Thoracic aorta (tissue), 2 donors: ENCODE measurements around the gene PRPSAP1. TPM values are rescaled to one million over a fixed set of nuclear protein-coding genes. Genes with fewer than 3 reads are reported as not detected.
"Not testable (repeated sequence)": the region's sequence is repeated elsewhere in the genome, so short reads cannot be mapped to it uniquely, and the experiment has no call there.

ENCODE experiments used
- ATAC-seq: fragments of 150-250 bp; one replicate; pipeline ENCODE4 v1.8.0; 2017; ENCODE audit warnings: low read depth; ENCODE audit not compliant: insufficient number of reproducible peaks, low FRiP score
- DNase-seq: peaks from one replicate; pipeline ENCODE4 v3.0.0-alpha.2; 2020; ENCODE audit warnings: low spot score
- H3K27ac ChIP-seq, 2 donors: fragments of 200-600 bp; sonication (generic); 1 replicate in 1 of 2; 2 replicates in 1 of 2; pipeline ENCODE4 v1.5.1; 2016; ENCODE audit warnings: mild to moderate bottlenecking in 2 of 2, moderate library complexity in 2 of 2
- H3K27me3 ChIP-seq: fragments of 200-600 bp; sonication (generic); replicated peaks from 2 replicates; pipeline ENCODE4 v1.6.0; 2016; ENCODE audit warnings: mild to moderate bottlenecking; ENCODE audit not compliant: insufficient read depth
- H3K36me3 ChIP-seq: fragments of 200-600 bp; sonication (generic); one replicate; pipeline ENCODE4 v1.5.1; 2016
- H3K4me1 ChIP-seq, 2 donors: fragments of 200-600 bp; sonication (generic); 1 replicate in 1 of 2; 2 replicates in 1 of 2; pipeline versions ENCODE4 v1.5.1 to v1.6.0; 2016; ENCODE audit warnings: low read depth in 2 of 2, mild to moderate bottlenecking in 1 of 2; ENCODE audit not compliant: control insufficient read depth in 1 of 2
- H3K4me3 ChIP-seq: fragments of 200-600 bp; sonication (generic); 2 replicates; pipeline ENCODE4 v1.5.1; 2016; ENCODE audit warnings: mild to moderate bottlenecking
- H3K9me3 ChIP-seq: fragments of 200-600 bp; sonication (generic); 2 replicates; pipeline ENCODE4 v1.5.1; 2016
- CTCF ChIP-seq: fragments of 200-600 bp; sonication (generic); IDR thresholded peaks from one replicate; pipeline ENCODE4 v1.5.1; 2019; ENCODE audit warnings: antibody characterized with exemption
- total RNA-seq, 2 donors: library from RNA; depleted of rRNA; stranded (reverse); fragments of >200 nt; gene quantifications; one replicate each; pipeline versions ENCODE4 v1.1.0 to v1.2.3, GENCODE V29; 2016

PRPSAP1 gene
- total RNA-seq, 2 donors from 2014 or later: 57.8 to 83.9 TPM

GRCh38 chr17:76350463-76350862 lies 3.3 kb downstream of the PRPSAP1 start:
- Histone ChIP-seq H3K9me3 (no peaks in the 10 kb centered on the region), H3K4me1 (peaks cover 11 to 16% of the 10 kb centered on the region in 2 donors), H3K27ac (no peak overlapping the region), H3K4me3 (no peak overlapping the region), H3K27me3 (no peaks in the 10 kb centered on the region), H3K36me3 (peaks cover 14% of the 10 kb centered on the region)
- no peak for ATAC-seq
- DNase-seq: no peak
- no peak for TF ChIP-seq CTCF

GRCh38 chr17:76346936-76347335 lies 6.8 kb downstream of the PRPSAP1 start:
- not testable (repeated sequence) for H3K27ac ChIP-seq, H3K4me1 ChIP-seq, H3K9me3 ChIP-seq, H3K4me3 ChIP-seq, DNase-seq, H3K27me3 ChIP-seq, ATAC-seq
- H3K36me3 ChIP-seq: peaks cover 30% of the 10 kb centered on the region

- Histone ChIP-seq H3K36me3 (peaks cover 30% of the 10 kb centered on the region), H3K27ac (no peak overlapping the region), H3K27me3 (no peaks in the 10 kb centered on the region), H3K9me3 (no peaks in the 10 kb centered on the region), H3K4me1 (no peaks in the 10 kb centered on the region), H3K4me3 (no peak overlapping the region)
- DNase-seq: no peak
- no peak for TF ChIP-seq CTCF
- no peak for ATAC-seq
Measured at GRCh38 chr17:76345377-76345974, 8.2 kb downstream of the PRPSAP1 start.

GRCh38 chr17:76343106-76343505 lies 10.6 kb downstream of the PRPSAP1 start:
- no peaks in the 10 kb centered on the region for H3K9me3 ChIP-seq
- peaks cover 30% of the 10 kb centered on the region for H3K36me3 ChIP-seq
- peaks cover 3 to 20% of the 10 kb centered on the region in 2 donors for H3K4me1 ChIP-seq
- no peak overlapping the region for H3K4me3 ChIP-seq
- H3K27me3 ChIP-seq: no peaks in the 10 kb centered on the region
- no peak for TF ChIP-seq CTCF
- ATAC-seq: no peak
- H3K27ac ChIP-seq: no peak overlapping the region
- no peak for DNase-seq

- H3K4me3 ChIP-seq: no peak overlapping the region
- DNase-seq (no peak), ATAC-seq (no peak)
- H3K36me3 ChIP-seq: peaks cover 23% of the 10 kb centered on the region
- no peaks in the 10 kb centered on the region for H3K27me3 ChIP-seq
- H3K27ac ChIP-seq: no peak overlapping the region
- no peak for TF ChIP-seq CTCF
- H3K9me3 ChIP-seq: no peaks in the 10 kb centered on the region
- peaks cover 11 to 35% of the 10 kb centered on the region in 2 donors for H3K4me1 ChIP-seq
Measured at GRCh38 chr17:76341301-76341700, 12.4 kb downstream of the PRPSAP1 start.

- H3K4me3 ChIP-seq: peak overlapping the region; percentile 24
- TF ChIP-seq CTCF: no peak
- ATAC-seq (peak; percentile 69), DNase-seq (no peak)
- H3K36me3 ChIP-seq: no peaks in the 10 kb centered on the region
- H3K4me1 ChIP-seq: peaks cover 11 to 35% of the 10 kb centered on the region in 2 donors
- H3K27me3 ChIP-seq: no peaks in the 10 kb centered on the region
- no peaks in the 10 kb centered on the region for H3K9me3 ChIP-seq
- peak overlapping the region; percentile 61 to 66 for H3K27ac ChIP-seq
Measured at GRCh38 chr17:76337413-76337777, 16.3 kb downstream of the PRPSAP1 start.
